CD14-positive monocyte (primary cell): ENCODE data around the gene GRIN2A. TPM values are rescaled to one million over a fixed set of nuclear protein-coding genes. Genes with fewer than 3 reads are reported as not detected.

ENCODE experiments used
- DNase-seq, 3 donors: peaks; one replicate each; pipeline ENCODE4 v3.0.0-alpha.2; 2011 to 2022
- H2AFZ ChIP-seq: 2 replicates; pipeline ENCODE4 v1.6.0; 2012; ENCODE audit warnings: mild to moderate bottlenecking, low read depth, low read length, inconsistent platforms; ENCODE audit not compliant: insufficient read depth, poor library complexity, severe bottlenecking
- H3K27ac ChIP-seq, 2 donors: 1 replicate in 1 of 2; 2 replicates in 1 of 2; pipeline ENCODE4 v1.5.1; 2012 to 2013; ENCODE audit warnings: low read length in 2 of 2, control low read depth in 1 of 2, inconsistent platforms in 1 of 2, low read depth in 1 of 2, mild to moderate bottlenecking in 1 of 2
- H3K27me3 ChIP-seq, 2 donors: one replicate each; pipeline versions ENCODE4 v1.6.0 to v1.6.1; 2011 to 2013; ENCODE audit warnings: low read length in 2 of 2; ENCODE audit not compliant: control insufficient read depth in 2 of 2, insufficient read depth in 2 of 2
- H3K36me3 ChIP-seq, 2 donors: replicated peaks in 1 of 2; 1 replicate in 1 of 2; 2 replicates in 1 of 2; pipeline versions ENCODE4 v1.5.1 to v1.6.1; 2012 to 2013; ENCODE audit warnings: low read length in 2 of 2, control low read depth in 1 of 2, inconsistent platforms in 1 of 2, mild to moderate bottlenecking in 1 of 2; ENCODE audit not compliant: insufficient read depth in 2 of 2, control insufficient read depth in 1 of 2
- H3K4me1 ChIP-seq, 2 donors: 1 replicate in 1 of 2; 2 replicates in 1 of 2; pipeline versions ENCODE4 v1.5.1 to v1.6.1; 2012 to 2013; ENCODE audit warnings: low read length in 2 of 2, control low read depth in 1 of 2, inconsistent platforms in 1 of 2, mild to moderate bottlenecking in 1 of 2, moderate library complexity in 1 of 2; ENCODE audit not compliant: insufficient read depth in 2 of 2, control insufficient read depth in 1 of 2
- H3K4me2 ChIP-seq: replicated peaks from 2 replicates; pipeline ENCODE3; 2012; ENCODE audit warnings: low read length, moderate library complexity, mild to moderate bottlenecking; ENCODE audit not compliant: poor library complexity, severe bottlenecking; ENCODE audit errors: extremely low read depth
- H3K4me3 ChIP-seq, 3 experiments: fragments of 200-600 bp in 1 of 3; sonication (generic) in 1 of 3; replicated peaks in 1 of 3; 1 replicate in 2 of 3; 2 replicates in 1 of 3; pipeline ENCODE4 v1.5.1; 2011 to 2013; ENCODE audit warnings: low read length in 3 of 3, mild to moderate bottlenecking in 3 of 3, control low read depth in 2 of 3, low read depth in 2 of 3, inconsistent platforms in 1 of 3, moderate library complexity in 1 of 3
- H3K79me2 ChIP-seq: 2 replicates; pipeline ENCODE4 v1.6.0; 2012; ENCODE audit warnings: mild to moderate bottlenecking, control low read depth, inconsistent platforms, low read length, moderate library complexity; ENCODE audit not compliant: insufficient read depth
- H3K9ac ChIP-seq: 2 replicates; pipeline ENCODE4 v1.6.0; 2017; ENCODE audit warnings: low read length, mild to moderate bottlenecking; ENCODE audit not compliant: insufficient read depth, poor library complexity, severe bottlenecking
- H3K9me3 ChIP-seq, 2 donors: replicated peaks in 1 of 2; 1 replicate in 1 of 2; 2 replicates in 1 of 2; pipeline versions ENCODE4 v1.5.1 to v1.6.1; 2012 to 2013; ENCODE audit warnings: low read length in 2 of 2, control low read depth in 1 of 2; ENCODE audit not compliant: control insufficient read depth in 1 of 2, insufficient read depth in 1 of 2
- H4K20me1 ChIP-seq: 2 replicates; pipeline ENCODE4 v1.6.0; 2012; ENCODE audit warnings: mild to moderate bottlenecking, low read length, control low read depth, moderate library complexity; ENCODE audit not compliant: insufficient read depth
- H3K27ac Mint-ChIP-seq, 7 donors: one replicate each; pipeline ENCODE4 v1.8.0; 2020; ENCODE audit warnings: mild to moderate bottlenecking in 7 of 7, mixed read lengths in 7 of 7, moderate library complexity in 6 of 7, inconsistent platforms in 2 of 7
- H3K27me3 Mint-ChIP-seq, 3 donors: one replicate each; pipeline ENCODE4 v1.8.0; 2021 to 2022; ENCODE audit warnings: low read depth in 3 of 3, mild to moderate bottlenecking in 3 of 3, mixed read lengths in 3 of 3, moderate library complexity in 3 of 3, inconsistent platforms in 1 of 3
- H3K36me3 Mint-ChIP-seq, 2 donors: one replicate each; pipeline ENCODE4 v1.8.0; 2020; ENCODE audit warnings: mixed read lengths in 2 of 2, inconsistent platforms in 1 of 2, mild to moderate bottlenecking in 1 of 2
- H3K4me1 Mint-ChIP-seq: one replicate; pipeline ENCODE4 v1.8.0; 2020; ENCODE audit warnings: mild to moderate bottlenecking, mixed read lengths
- H3K4me3 Mint-ChIP-seq, 2 donors: one replicate each; pipeline ENCODE4 v1.8.0; 2020; ENCODE audit warnings: mild to moderate bottlenecking in 2 of 2, mixed read lengths in 2 of 2, moderate library complexity in 1 of 2
- H3K9me3 Mint-ChIP-seq, 7 donors: one replicate each; pipeline ENCODE4 v1.8.0; 2020 to 2022; ENCODE audit warnings: mixed read lengths in 7 of 7, mild to moderate bottlenecking in 6 of 7, moderate library complexity in 6 of 7, inconsistent platforms in 2 of 7
- CTCF ChIP-seq: fragments of 200-600 bp; IDR thresholded peaks from one replicate; pipeline ENCODE4 v1.8.0; 2022; ENCODE audit warnings: antibody characterized with exemption, mild to moderate bottlenecking
- WGBS: methylation state at CpG from one replicate; pipeline ENCODE4 v1.1.5; 2013; ENCODE audit warnings: missing lambda C conversion rate; ENCODE audit not compliant: insufficient coverage; 5-methylcytosine and 5-hydroxymethylcytosine counted together
- intact Hi-C, 2 donors: fragments of 100-400 bp; cut with micrococcal nuclease; formaldehyde crosslinking; loops; one replicate each; pipeline versions ENCODE4 v1.15.0 to v1.15.1; 2023
- polyA plus RNA-seq, 3 donors: library from polyadenylated mRNA; depleted of rRNA in 1 of 3; unstranded in 2 of 3; stranded (reverse) in 1 of 3; fragments of 300-500 nt in 2 of 3; fragments of >200 nt in 1 of 3; fragmentation: Illumina TruSeq in 2 of 3; gene quantifications; 1 replicate in 2 of 3; 2 replicates in 1 of 3; pipeline ENCODE4 v1.2.3, GENCODE V29; 2012 to 2021

The GRIN2A gene
- polyA plus RNA-seq, 3 donors = not detected

DNA sequence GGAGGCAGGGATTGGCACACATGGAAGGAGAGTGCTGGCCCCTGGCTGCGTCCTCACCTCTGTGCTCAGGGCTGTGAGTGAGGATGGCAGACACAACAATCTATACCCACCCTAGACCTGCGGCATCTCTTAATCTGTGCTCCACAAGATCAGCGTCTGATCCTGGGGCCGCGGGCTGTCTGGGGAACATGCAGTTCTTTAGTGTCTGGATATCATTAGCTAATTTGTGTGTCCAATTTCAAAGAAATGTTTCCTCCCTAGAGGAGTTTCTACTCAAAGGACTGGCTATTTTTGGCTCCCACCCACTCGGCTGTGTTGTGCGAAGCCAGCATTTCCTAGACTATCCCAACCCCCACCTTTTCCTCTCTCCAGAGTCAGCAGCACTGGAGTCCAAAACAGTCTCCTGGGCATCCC lies 93.8 kb downstream of the GRIN2A start:
- no peak overlapping the region for H3K9ac ChIP-seq
- no peaks in the 10 kb centered on the region for H3K4me1 Mint-ChIP-seq
- peaks cover 0 to 2% (median 1%) of the 10 kb centered on the region in 3 donors for H3K27me3 Mint-ChIP-seq
- H3K79me2 ChIP-seq = no peaks in the 10 kb centered on the region
- H3K4me3 Mint-ChIP-seq = no peak overlapping the region
- peaks cover 0 to 4% (median 0%) of the 10 kb centered on the region in 7 donors for H3K9me3 Mint-ChIP-seq
- intact Hi-C loops = no loop called here
- H3K4me3 ChIP-seq = no peak overlapping the region
- H4K20me1 ChIP-seq = no peaks in the 10 kb centered on the region
- no peak overlapping the region for H3K27ac ChIP-seq
- TF ChIP-seq CTCF = no peak
- no peak overlapping the region for H3K4me2 ChIP-seq
- H3K9me3 ChIP-seq = no peaks in the 10 kb centered on the region
- H3K4me1 ChIP-seq = no peaks in the 10 kb centered on the region
- no peak overlapping the region for H3K27ac Mint-ChIP-seq
- H2AFZ ChIP-seq = no peak overlapping the region
- no peak for DNase-seq
- WGBS = 50% methylated on average over 2 of the region's 7 CpGs
- H3K36me3 ChIP-seq = no peaks in the 10 kb centered on the region
- no peaks in the 10 kb centered on the region for H3K36me3 Mint-ChIP-seq
- H3K27me3 ChIP-seq = no peaks in the 10 kb centered on the region

DNA sequence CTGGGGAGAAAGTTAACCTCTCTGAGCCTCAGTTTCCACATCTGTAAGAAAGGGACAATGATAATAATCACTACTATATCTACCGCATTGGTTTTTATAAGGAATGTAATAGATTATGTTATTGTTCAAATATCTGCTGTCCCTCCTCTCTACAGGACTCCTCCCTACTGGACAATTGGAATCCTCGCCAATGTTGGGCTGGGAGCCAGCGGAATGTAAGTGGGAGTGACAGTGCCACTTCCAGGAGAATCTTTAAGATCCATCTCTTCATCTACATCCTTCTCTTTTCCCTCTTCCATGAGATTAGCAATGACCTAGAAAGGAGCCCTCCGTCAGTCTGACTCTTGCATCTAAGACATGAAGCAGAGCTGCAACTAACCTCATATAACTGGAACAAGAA lies 95.1 kb downstream of the GRIN2A start:
- TF ChIP-seq CTCF = no peak
- peaks cover 0 to 1% (median 0%) of the 10 kb centered on the region in 3 donors for H3K27me3 Mint-ChIP-seq
- H3K27ac Mint-ChIP-seq = no peak overlapping the region
- WGBS = 100% methylated on average over 1 of the region's 4 CpGs
- H3K9me3 ChIP-seq = no peaks in the 10 kb centered on the region
- no peaks in the 10 kb centered on the region for H3K79me2 ChIP-seq
- H3K4me3 ChIP-seq = no peak overlapping the region
- H2AFZ ChIP-seq = no peak overlapping the region
- no peaks in the 10 kb centered on the region for H3K4me1 ChIP-seq
- no peaks in the 10 kb centered on the region for H3K36me3 ChIP-seq
- no peak overlapping the region for H3K9ac ChIP-seq
- no peak overlapping the region for H3K4me3 Mint-ChIP-seq
- H3K4me2 ChIP-seq = no peak overlapping the region
- peaks cover 0 to 4% (median 0%) of the 10 kb centered on the region in 7 donors for H3K9me3 Mint-ChIP-seq
- DNase-seq = no peak
- H3K4me1 Mint-ChIP-seq = no peaks in the 10 kb centered on the region
- H3K27ac ChIP-seq = no peak overlapping the region
- H3K27me3 ChIP-seq = no peaks in the 10 kb centered on the region
- no peaks in the 10 kb centered on the region for H3K36me3 Mint-ChIP-seq
- intact Hi-C loops = no loop called here
- no peaks in the 10 kb centered on the region for H4K20me1 ChIP-seq
